H1 (cell line): ENCODE data around the gene HKDC1. TPM values are rescaled to one million over a fixed set of nuclear protein-coding genes. Genes with fewer than 3 reads are reported as not detected.

Experiments used
- MAX ChIP-seq: IDR thresholded peaks from 2 replicates; pipeline ENCODE4 v1.6.1; 2012; ENCODE audit warnings: inconsistent platforms
- USF2 ChIP-seq: IDR thresholded peaks from 2 replicates; pipeline ENCODE4 v1.6.1; 2011; ENCODE audit warnings: low read length, improper control_type of control experiment
- polyA plus RNA-seq, 7 experiments: library from polyadenylated mRNA; depleted of rRNA in 3 of 7; stranded (reverse) in 5 of 7; unstranded in 2 of 7; fragments of >200 nt in 5 of 7; fragments of 200-250 nt in 2 of 7; gene quantifications; 1 replicate in 5 of 7; 2 replicates in 1 of 7; 4 replicates in 1 of 7; pipeline versions ENCODE4 v1.2.1 to v1.2.3, GENCODE V29; 2011 to 2013; ENCODE audit warnings: missing spikeins in 2 of 7, mixed read lengths in 2 of 7
- total RNA-seq: library from RNA; stranded (reverse); fragmentation: NEBNext Ultra II Directional; extraction: Animal tissue kit (Norgen Biotek cat#: 25700); gene quantifications from 2 replicates; pipeline ENCODE4 v1.2.1, GENCODE V29; 2021

HKDC1 gene
- total and polyA plus RNA-seq, 2 of the 8 experiments (the other 6 are each of a cell fraction or from before 2014, with no cell fraction given): 0.12 to 0.78 TPM

GRCh38 chr10:69181433-69181832, 38.7 kb upstream of the HKDC1 start (continued):
- TF ChIP-seq USF2 (no peak), MAX (no peak)
- TF ChIP-seq, all 59 proteins: peak for 0
